Colonic mucosa (tissue), 4 donors: Measurements from ENCODE around the gene EPHX1. TPM values are rescaled to one million over a fixed set of nuclear protein-coding genes. Genes with fewer than 3 reads are reported as not detected.

Experiments
- DNase-seq: peaks from one replicate; pipeline ENCODE4 v3.0.0-alpha.2; 2020
- H3K27ac ChIP-seq: fragments of 200-600 bp; one replicate; pipeline ENCODE4 v1.8.0; 2021
- H3K27me3 ChIP-seq: fragments of 200-600 bp; one replicate; pipeline ENCODE4 v1.8.0; 2021
- H3K36me3 ChIP-seq: fragments of 200-600 bp; one replicate; pipeline ENCODE4 v1.8.0; 2021
- H3K4me1 ChIP-seq: fragments of 200-600 bp; one replicate; pipeline ENCODE4 v1.8.0; 2021; ENCODE audit warnings: mild to moderate bottlenecking
- H3K4me3 ChIP-seq: fragments of 200-600 bp; one replicate; pipeline ENCODE4 v1.8.0; 2021
- H3K9ac ChIP-seq, 2 donors: one replicate each; pipeline ENCODE4 v1.7.0; 2013; ENCODE audit warnings: control low read depth in 2 of 2, low read depth in 2 of 2, low read length in 2 of 2
- H3K9me3 ChIP-seq: fragments of 200-600 bp; one replicate; pipeline ENCODE4 v1.8.0; 2021
- CTCF ChIP-seq: fragments of 200-600 bp; IDR thresholded peaks from one replicate; pipeline ENCODE4 v1.8.0; 2022; ENCODE audit warnings: antibody characterized with exemption, mild to moderate bottlenecking
- intact Hi-C: fragments of 100-400 bp; cut with DNase I; formaldehyde crosslinking; loops from one replicate; pipeline ENCODE4 v1.14.1; 2022
- total RNA-seq, 2 donors: library from RNA; stranded (reverse); fragmentation: NEBNext Ultra II Directional in 1 of 2; extraction: Animal tissue kit (Norgen Biotek cat#: 25700) in 1 of 2; gene quantifications; one replicate each; pipeline ENCODE4 v1.2.1, GENCODE V29; 2021
- donor health status: healthy.
- donor health status: DM: no; HTN: no; CAD: no.
- donor health status: DM: no; HTN: no; CAD: no.

The EPHX1 gene
- total RNA-seq, 2 donors from 2014 or later, result 58.0 to 61.9 TPM

- Histone ChIP-seq H3K27me3 (no peaks in the 10 kb centered on the region), H3K27ac (no peak overlapping the region), H3K36me3 (no peaks in the 10 kb centered on the region), H3K4me3 (no peak overlapping the region), H3K9ac (no peak overlapping the region), H3K9me3 (no peaks in the 10 kb centered on the region), H3K4me1 (no peaks in the 10 kb centered on the region)
- no peak for DNase-seq
- intact Hi-C loops, result no loop called here
- no peak for TF ChIP-seq CTCF
Observed at GRCh38 chr1:225823811-225824261, 13.9 kb downstream of the EPHX1 start.

- intact Hi-C loops, result no loop called here
- Histone ChIP-seq H3K27me3 (no peaks in the 10 kb centered on the region), H3K4me1 (no peaks in the 10 kb centered on the region), H3K27ac (no peak overlapping the region), H3K9me3 (no peaks in the 10 kb centered on the region), H3K9ac (no peak overlapping the region), H3K4me3 (no peak overlapping the region), H3K36me3 (no peaks in the 10 kb centered on the region)
- TF ChIP-seq CTCF, result no peak
- DNase-seq, result no peak
Observed at GRCh38 chr1:225824533-225824941, 14.6 kb downstream of the EPHX1 start.

DNA sequence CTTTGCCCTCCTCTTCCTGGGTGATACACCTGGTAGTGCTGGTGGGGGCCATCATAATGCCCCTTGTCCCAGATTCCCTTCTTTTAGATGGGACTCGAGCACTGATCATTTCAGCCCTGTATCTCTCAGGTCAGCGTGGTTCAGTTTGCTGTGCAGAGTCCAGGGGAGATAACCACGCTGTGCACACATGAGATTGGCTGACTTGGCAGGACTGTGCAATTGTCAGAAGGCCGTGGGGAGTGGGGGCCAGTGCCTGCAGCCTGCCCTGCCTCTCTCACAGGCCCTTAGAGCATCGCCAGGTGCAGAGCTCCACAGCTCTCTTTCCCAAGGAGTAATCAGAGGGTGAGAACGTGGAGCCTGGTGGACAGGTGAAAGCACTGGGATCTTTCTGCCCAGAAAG, 15.2 kb downstream of the EPHX1 start:
- no peaks in the 10 kb centered on the region for H3K9me3 ChIP-seq
- H3K27me3 ChIP-seq, result no peaks in the 10 kb centered on the region
- no peaks in the 10 kb centered on the region for H3K36me3 ChIP-seq
- H3K27ac ChIP-seq, result no peak overlapping the region
- DNase-seq, result no peak
- no peaks in the 10 kb centered on the region for H3K4me1 ChIP-seq
- H3K4me3 ChIP-seq, result no peak overlapping the region
- TF ChIP-seq CTCF, result no peak
- no peak overlapping the region for H3K9ac ChIP-seq
- intact Hi-C loops, result no loop called here

DNA sequence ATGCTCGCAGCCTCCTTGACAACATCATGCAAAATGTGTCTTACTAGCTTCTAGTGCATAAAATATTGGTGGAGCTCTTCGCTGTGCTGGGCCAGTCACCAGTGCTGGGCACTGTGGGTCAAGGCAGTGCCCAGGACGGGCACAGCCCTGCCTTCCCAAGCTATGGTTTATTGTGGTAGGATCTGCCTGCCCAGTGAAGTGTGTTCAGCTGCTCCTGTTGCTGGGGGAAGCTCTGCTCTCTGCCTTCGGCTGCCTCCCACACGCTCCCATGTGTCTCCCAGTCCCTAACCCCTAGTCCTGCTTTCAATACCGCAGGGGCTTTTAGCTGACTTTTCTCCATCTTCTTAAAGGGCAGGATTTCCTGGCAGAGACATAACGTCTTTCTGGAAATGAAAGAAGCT, 15.7 kb downstream of the EPHX1 start:
- Histone ChIP-seq H3K27ac (no peak overlapping the region), H3K9me3 (no peaks in the 10 kb centered on the region), H3K4me1 (no peaks in the 10 kb centered on the region), H3K27me3 (no peaks in the 10 kb centered on the region), H3K9ac (no peak overlapping the region), H3K36me3 (no peaks in the 10 kb centered on the region), H3K4me3 (no peak overlapping the region)
- TF ChIP-seq CTCF, result no peak
- intact Hi-C loops, result no loop called here
- DNase-seq, result no peak

- H3K27ac ChIP-seq, result no peak overlapping the region
- H3K4me3 ChIP-seq, result no peak overlapping the region
- no peaks in the 10 kb centered on the region for H3K36me3 ChIP-seq
- no peaks in the 10 kb centered on the region for H3K4me1 ChIP-seq
- no peak overlapping the region for H3K9ac ChIP-seq
- no peaks in the 10 kb centered on the region for H3K27me3 ChIP-seq
- H3K9me3 ChIP-seq, result no peaks in the 10 kb centered on the region
- DNase-seq, result no peak
- TF ChIP-seq CTCF, result no peak
- intact Hi-C loops, result no loop called here
Observed at GRCh38 chr1:225827076-225827475, 17.2 kb downstream of the EPHX1 start.
